ENCODE measurements around the gene CD44. TPM values are rescaled to one million over a fixed set of nuclear protein-coding genes. Genes with fewer than 3 reads are reported as not detected.

CD44 gene
- total and polyA plus RNA-seq, 4 experiments from 2014 or later: 390 to 809 (median 681) TPM

DNA sequence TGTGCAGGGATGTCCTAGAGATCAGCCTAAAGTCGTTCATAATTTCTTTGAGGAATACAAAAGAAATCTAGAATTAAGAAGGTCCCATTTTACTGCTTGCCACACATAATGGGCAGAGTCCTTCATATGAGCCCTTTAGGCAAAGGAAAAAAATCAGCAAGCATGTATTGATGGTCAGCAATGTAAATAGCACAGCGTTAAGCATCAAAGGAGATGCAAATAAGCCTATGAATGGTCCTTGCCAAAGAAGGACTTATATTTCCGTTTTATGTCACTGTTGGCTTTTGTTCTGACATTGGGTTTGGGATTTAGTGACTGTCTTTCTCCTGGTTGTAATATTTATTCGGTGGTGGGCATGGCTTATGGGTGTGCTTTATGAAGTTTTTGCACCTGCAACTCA lies 69.8 kb downstream of the CD44 start:
- DNase-seq: no peak
- POLR2A ChIA-PET (ENCODE audit: partially characterized antibody): no interaction called here
- H3K36me3 Mint-ChIP-seq: peaks cover 93 to 95% of the 10 kb centered on the region in 2 donors
- H3K36me3 ChIP-seq (ENCODE audit: insufficient read depth, low read length): peaks cover 67% of the 10 kb centered on the region
- H3K4me3 ChIP-seq (ENCODE audit: low read length in 2 of 2): no peak overlapping the region
- no peak overlapping the region for H3K27ac ChIP-seq (ENCODE audit: low read depth, low read length)
- peaks cover 38 to 79% (median 60%) of the 10 kb centered on the region in 4 donors for H3K4me1 Mint-ChIP-seq
- H3K27me3 ChIP-seq (ENCODE audit: insufficient read depth, low read length): no peaks in the 10 kb centered on the region
- H3K4me3 Mint-ChIP-seq: no peak overlapping the region
- H3K9me3 Mint-ChIP-seq: peaks cover 0 to 11% (median 6%) of the 10 kb centered on the region in 8 donors
- H3K27me3 Mint-ChIP-seq: no peaks in the 10 kb centered on the region
- H3K9me3 ChIP-seq (ENCODE audit: control insufficient read depth in 1 of 2, low read length in 2 of 2): no peaks in the 10 kb centered on the region
- CTCF ChIA-PET (ENCODE audit: partially characterized antibody): interaction anchor here (1.6 kb wide), 1 partner anchor 10 kb away, joined by 4 read pairs; no protein-coding TSS in a partner anchor
- peak overlapping the region in 4 of 7 donors; percentile 16 to 81 (median 54) for H3K27ac Mint-ChIP-seq
- intact Hi-C loops (cut with micrococcal nuclease): no loop called here
- peaks cover 34% of the 10 kb centered on the region for H3K4me1 ChIP-seq (ENCODE audit: insufficient read depth, low read length)

DNA sequence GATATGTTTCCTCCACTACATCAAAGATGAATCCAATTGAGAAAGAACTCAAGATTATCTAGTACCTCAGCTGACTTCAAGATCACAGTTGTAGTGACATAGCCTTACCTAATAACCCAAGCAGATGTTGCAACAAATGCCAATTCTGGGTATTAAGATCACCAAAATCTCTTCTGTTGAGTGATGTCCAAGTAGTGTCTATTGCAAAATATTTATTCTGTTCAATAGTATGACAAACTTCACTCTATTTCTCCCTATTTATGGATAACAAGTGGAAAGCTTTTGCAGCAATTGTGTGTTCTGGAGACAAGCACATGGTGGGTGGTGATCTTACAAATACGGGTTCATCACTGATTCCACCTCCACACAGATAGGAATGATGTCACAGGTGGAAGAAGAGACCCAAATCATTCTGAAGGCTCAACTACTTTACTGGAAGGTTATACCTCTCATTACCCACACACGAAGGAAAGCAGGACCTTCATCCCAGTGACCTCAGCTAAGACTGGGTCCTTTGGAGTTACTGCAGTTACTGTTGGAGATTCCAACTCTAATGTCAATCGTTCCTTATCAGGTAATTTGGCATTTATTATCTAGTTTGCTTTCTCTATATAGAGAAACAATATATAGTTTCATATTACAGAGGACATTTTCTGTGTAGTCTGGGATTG lies 72.0 kb downstream of the CD44 start:
- Histone ChIP-seq H3K27me3 (ENCODE audit: insufficient read depth, low read length) (no peaks in the 10 kb centered on the region), H3K9me3 (ENCODE audit: control insufficient read depth in 1 of 2, low read length in 2 of 2) (no peaks in the 10 kb centered on the region), H3K36me3 (ENCODE audit: insufficient read depth, low read length) (peaks cover 58% of the 10 kb centered on the region), H3K4me1 (ENCODE audit: insufficient read depth, low read length) (peaks cover 43% of the 10 kb centered on the region), H3K27ac (ENCODE audit: low read depth, low read length) (no peak overlapping the region), H3K4me3 (ENCODE audit: low read length in 2 of 2) (no peak overlapping the region)
- Mint-ChIP-seq H3K27me3 (no peaks in the 10 kb centered on the region), H3K36me3 (peaks cover 92 to 95% of the 10 kb centered on the region in 2 donors), H3K27ac (peak overlapping the region in 6 of 7 donors; percentile 25 to 78 (median 50)), H3K9me3 (peaks cover 0 to 11% (median 6%) of the 10 kb centered on the region in 8 donors), H3K4me3 (peak overlapping the region in 2 of 8 donors; percentile 8 to 41), H3K4me1 (peaks cover 46 to 81% (median 64%) of the 10 kb centered on the region in 4 donors)
- intact Hi-C loops (cut with micrococcal nuclease): no loop called here
- ChIA-PET POLR2A (ENCODE audit: partially characterized antibody) (no interaction called here), CTCF (ENCODE audit: partially characterized antibody) (no interaction called here)
- DNase-seq: no peak

DNA sequence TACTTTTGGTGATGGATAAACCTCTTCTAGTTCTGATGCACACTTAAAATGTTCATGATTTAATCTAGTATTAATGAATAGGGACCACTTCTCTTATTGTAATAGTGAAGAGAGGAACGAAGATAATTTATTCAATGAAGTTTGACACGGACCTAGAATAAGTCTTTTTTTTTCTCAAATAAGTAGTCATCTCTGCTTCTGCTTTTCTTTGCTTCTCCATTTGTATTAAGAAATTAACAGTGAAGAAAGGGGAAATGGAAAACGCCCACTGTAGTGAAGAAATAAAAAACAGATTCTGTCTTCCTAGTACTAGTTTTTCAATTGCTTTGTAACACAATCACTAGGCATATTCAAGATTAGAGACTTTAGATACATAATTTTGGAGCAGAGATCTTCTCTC lies 73.0 kb downstream of the CD44 start:
- ChIA-PET CTCF (ENCODE audit: partially characterized antibody) (no interaction called here), POLR2A (ENCODE audit: partially characterized antibody) (interaction anchor here (0.9 kb wide), 1 partner anchor 13 kb away, joined by 3 read pairs; no protein-coding TSS in a partner anchor)
- intact Hi-C loops (cut with micrococcal nuclease): no loop called here
- H3K27me3 ChIP-seq (ENCODE audit: insufficient read depth, low read length): no peaks in the 10 kb centered on the region
- Mint-ChIP-seq H3K27ac (peak overlapping the region in 3 of 7 donors; percentile 19 to 71 (median 23)), H3K27me3 (no peaks in the 10 kb centered on the region), H3K4me3 (peak overlapping the region in 1 of 8 donors; percentile 60), H3K9me3 (peaks cover 0 to 11% (median 6%) of the 10 kb centered on the region in 8 donors), H3K36me3 (peaks cover 93 to 95% of the 10 kb centered on the region in 2 donors), H3K4me1 (peaks cover 51 to 88% (median 70%) of the 10 kb centered on the region in 4 donors)
- peaks cover 52% of the 10 kb centered on the region for H3K4me1 ChIP-seq (ENCODE audit: insufficient read depth, low read length)
- no peak overlapping the region for H3K4me3 ChIP-seq (ENCODE audit: low read length in 2 of 2)
- no peak for DNase-seq
- no peak overlapping the region for H3K27ac ChIP-seq (ENCODE audit: low read depth, low read length)
- peaks cover 55% of the 10 kb centered on the region for H3K36me3 ChIP-seq (ENCODE audit: insufficient read depth, low read length)
- H3K9me3 ChIP-seq (ENCODE audit: control insufficient read depth in 1 of 2, low read length in 2 of 2): no peaks in the 10 kb centered on the region

DNA sequence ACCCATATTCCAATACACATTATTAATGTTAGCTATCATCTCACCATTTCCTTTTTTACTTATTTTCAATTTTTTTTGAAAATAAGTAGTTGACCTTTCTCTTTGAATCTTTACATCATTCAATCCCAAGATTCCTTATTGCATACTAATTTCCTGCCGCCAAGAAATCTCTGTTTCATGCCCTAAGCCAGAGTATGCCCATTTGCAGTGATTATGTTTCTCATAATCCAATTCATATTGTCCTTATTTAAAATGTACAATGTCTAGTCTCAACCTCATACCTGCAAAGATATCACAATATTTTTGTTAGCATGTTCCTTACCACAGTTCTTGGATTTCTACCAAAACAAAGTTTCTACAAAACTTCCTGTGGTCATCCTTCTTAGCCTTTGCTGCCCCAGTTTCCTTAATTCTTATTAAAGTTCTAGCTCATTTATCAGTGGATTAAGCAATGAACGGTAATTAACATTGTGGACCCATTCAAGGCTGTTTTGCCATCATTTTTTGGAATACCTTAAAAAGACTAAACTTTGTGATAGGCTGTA lies 75.3 kb downstream of the CD44 start:
- Histone ChIP-seq H3K27ac (ENCODE audit: low read depth, low read length) (no peak overlapping the region), H3K27me3 (ENCODE audit: insufficient read depth, low read length) (no peaks in the 10 kb centered on the region), H3K9me3 (ENCODE audit: control insufficient read depth in 1 of 2, low read length in 2 of 2) (no peaks in the 10 kb centered on the region), H3K4me3 (ENCODE audit: low read length in 2 of 2) (no peak overlapping the region), H3K4me1 (ENCODE audit: insufficient read depth, low read length) (peaks cover 65% of the 10 kb centered on the region), H3K36me3 (ENCODE audit: insufficient read depth, low read length) (peaks cover 49% of the 10 kb centered on the region)
- H3K4me1 Mint-ChIP-seq: peaks cover 55 to 87% (median 72%) of the 10 kb centered on the region in 4 donors
- ChIA-PET CTCF (ENCODE audit: partially characterized antibody) (interaction anchor here (0.8 to 1.2 kb wide), 3 partner anchors 92 to 1167 kb away, joined by 3 to 5 read pairs (median 5); no protein-coding TSS in a partner anchor), POLR2A (ENCODE audit: partially characterized antibody) (interaction anchor here (0.8 to 1.6 kb wide), 6 partner anchors 11 to 68 kb away, joined by 3 to 5 read pairs (median 4); no protein-coding TSS in a partner anchor)
- peak overlapping the region; percentile 78 to 99 (median 90) for H3K27ac Mint-ChIP-seq
- H3K9me3 Mint-ChIP-seq: peaks cover 0 to 9% (median 5%) of the 10 kb centered on the region in 8 donors
- no peaks in the 10 kb centered on the region for H3K27me3 Mint-ChIP-seq
- intact Hi-C loops (cut with micrococcal nuclease): no loop called here
- DNase-seq: no peak
- H3K36me3 Mint-ChIP-seq: peaks cover 90 to 92% of the 10 kb centered on the region in 2 donors
- peak overlapping the region in 5 of 8 donors; percentile 7 to 76 (median 11) for H3K4me3 Mint-ChIP-seq

DNA sequence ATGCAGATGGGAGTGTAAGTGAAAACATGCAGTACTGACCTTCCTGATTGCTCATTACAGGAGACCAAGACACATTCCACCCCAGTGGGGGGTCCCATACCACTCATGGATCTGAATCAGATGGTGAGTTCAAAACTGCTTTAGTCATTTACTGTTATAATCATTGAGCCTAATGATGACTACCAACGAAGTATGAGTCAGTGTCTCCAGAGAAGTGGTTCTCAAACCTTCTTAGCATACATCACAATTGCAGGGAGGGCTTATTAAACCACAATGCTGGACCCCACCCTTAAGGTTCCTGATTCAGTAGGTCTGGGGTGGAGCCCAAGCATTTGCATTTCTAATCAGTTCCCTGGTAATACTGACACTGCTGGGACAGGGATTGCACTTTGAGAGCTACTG lies 75.8 kb downstream of the CD44 start:
- H3K36me3 Mint-ChIP-seq: peaks cover 90 to 92% of the 10 kb centered on the region in 2 donors
- H3K36me3 ChIP-seq (ENCODE audit: insufficient read depth, low read length): peaks cover 49% of the 10 kb centered on the region
- peaks cover 57 to 92% (median 73%) of the 10 kb centered on the region in 4 donors for H3K4me1 Mint-ChIP-seq
- POLR2A ChIA-PET (ENCODE audit: partially characterized antibody): interaction anchor here (1.2 to 1.6 kb wide), 4 partner anchors 16 to 69 kb away, joined by 3 to 5 read pairs (median 4); no protein-coding TSS in a partner anchor
- peaks cover 65% of the 10 kb centered on the region for H3K4me1 ChIP-seq (ENCODE audit: insufficient read depth, low read length)
- no peak overlapping the region for H3K27ac ChIP-seq (ENCODE audit: low read depth, low read length)
- H3K27me3 ChIP-seq (ENCODE audit: insufficient read depth, low read length): no peaks in the 10 kb centered on the region
- CTCF ChIA-PET (ENCODE audit: partially characterized antibody): interaction anchor here (0.8 to 1.2 kb wide), 4 partner anchors 91 to 1166 kb away, joined by 3 to 5 read pairs (median 4); no protein-coding TSS in a partner anchor
- peak in 1 of 5 donors; percentile 77 for DNase-seq
- no peak overlapping the region for H3K4me3 ChIP-seq (ENCODE audit: low read length in 2 of 2)
- H3K27ac Mint-ChIP-seq: peak overlapping the region; percentile 78 to 99 (median 91)
- no peaks in the 10 kb centered on the region for H3K27me3 Mint-ChIP-seq
- intact Hi-C loops (cut with micrococcal nuclease): loop anchor here (5.0 kb wide), 1 partner anchor 178 kb away; no protein-coding TSS in a partner anchor
- no peaks in the 10 kb centered on the region for H3K9me3 ChIP-seq (ENCODE audit: control insufficient read depth in 1 of 2, low read length in 2 of 2)
- H3K9me3 Mint-ChIP-seq: peaks cover 0 to 8% (median 2%) of the 10 kb centered on the region in 8 donors
- peak overlapping the region in 6 of 8 donors; percentile 7 to 76 (median 16) for H3K4me3 Mint-ChIP-seq

DNA sequence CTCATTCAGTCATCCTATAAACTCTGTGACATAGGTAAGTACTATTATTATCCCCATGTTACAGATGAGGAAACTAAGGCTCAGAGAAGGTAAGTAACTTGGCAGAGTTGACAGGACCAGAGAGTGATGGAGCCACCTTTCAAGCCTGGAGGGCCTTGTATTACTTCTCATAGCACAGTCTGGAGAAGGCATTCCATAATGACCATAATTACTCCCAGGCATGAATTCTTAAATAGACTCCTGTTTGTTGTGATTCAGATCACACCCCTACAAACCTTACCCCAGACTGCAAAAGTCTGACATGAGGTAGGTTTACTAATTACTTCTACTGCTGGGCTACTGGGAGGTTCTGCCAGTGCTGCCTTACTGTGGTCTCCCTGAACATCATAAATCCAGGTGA lies 77.0 kb downstream of the CD44 start:
- peak overlapping the region; percentile 68 to 99 (median 95) for H3K27ac Mint-ChIP-seq
- no peak overlapping the region for H3K27ac ChIP-seq (ENCODE audit: low read depth, low read length)
- peaks cover 48% of the 10 kb centered on the region for H3K36me3 ChIP-seq (ENCODE audit: insufficient read depth, low read length)
- ChIA-PET POLR2A (ENCODE audit: partially characterized antibody) (no interaction called here), CTCF (ENCODE audit: partially characterized antibody) (interaction anchor here (1.1 kb wide), 1 partner anchor 289 kb away, joined by 3 read pairs; no protein-coding TSS in a partner anchor)
- H3K4me1 ChIP-seq (ENCODE audit: insufficient read depth, low read length): peaks cover 62% of the 10 kb centered on the region
- DNase-seq: no peak
- H3K9me3 Mint-ChIP-seq: peaks cover 0 to 3% (median 0%) of the 10 kb centered on the region in 8 donors
- no peak overlapping the region for H3K4me3 ChIP-seq (ENCODE audit: low read length in 2 of 2)
- H3K4me3 Mint-ChIP-seq: peak overlapping the region in 4 of 8 donors; percentile 21 to 75 (median 32)
- peaks cover 53 to 87% (median 69%) of the 10 kb centered on the region in 4 donors for H3K4me1 Mint-ChIP-seq
- H3K27me3 Mint-ChIP-seq: no peaks in the 10 kb centered on the region
- no peaks in the 10 kb centered on the region for H3K9me3 ChIP-seq (ENCODE audit: control insufficient read depth in 1 of 2, low read length in 2 of 2)
- intact Hi-C loops (cut with micrococcal nuclease): loop anchor here (2.0 to 5.0 kb wide), 3 partner anchors 39 to 176 kb away; no protein-coding TSS in a partner anchor
- peaks cover 86 to 88% of the 10 kb centered on the region in 2 donors for H3K36me3 Mint-ChIP-seq
- no peaks in the 10 kb centered on the region for H3K27me3 ChIP-seq (ENCODE audit: insufficient read depth, low read length)

Measured in CD4-positive, alpha-beta memory T cell (primary cell).